Stimulated activated CD4-positive, alpha-beta T cell treated with anti-CD3 and anti-CD28 coated beads, Interleukin-1b, Interleukin-23, amount 100 ng/mL, for 4 hours (primary cell): ENCODE measurements around the gene RCCD1.
"Not testable (repeated sequence)": the region's sequence is repeated elsewhere in the genome, so short reads cannot be mapped to it uniquely, and the experiment has no call there.

Experiments
- DNase-seq, 2 donors: peaks; one replicate each; pipeline ENCODE4 v3.0.0-alpha.2; 2020; ENCODE audit warnings: low read depth in 2 of 2

RCCD1 gene

DNA sequence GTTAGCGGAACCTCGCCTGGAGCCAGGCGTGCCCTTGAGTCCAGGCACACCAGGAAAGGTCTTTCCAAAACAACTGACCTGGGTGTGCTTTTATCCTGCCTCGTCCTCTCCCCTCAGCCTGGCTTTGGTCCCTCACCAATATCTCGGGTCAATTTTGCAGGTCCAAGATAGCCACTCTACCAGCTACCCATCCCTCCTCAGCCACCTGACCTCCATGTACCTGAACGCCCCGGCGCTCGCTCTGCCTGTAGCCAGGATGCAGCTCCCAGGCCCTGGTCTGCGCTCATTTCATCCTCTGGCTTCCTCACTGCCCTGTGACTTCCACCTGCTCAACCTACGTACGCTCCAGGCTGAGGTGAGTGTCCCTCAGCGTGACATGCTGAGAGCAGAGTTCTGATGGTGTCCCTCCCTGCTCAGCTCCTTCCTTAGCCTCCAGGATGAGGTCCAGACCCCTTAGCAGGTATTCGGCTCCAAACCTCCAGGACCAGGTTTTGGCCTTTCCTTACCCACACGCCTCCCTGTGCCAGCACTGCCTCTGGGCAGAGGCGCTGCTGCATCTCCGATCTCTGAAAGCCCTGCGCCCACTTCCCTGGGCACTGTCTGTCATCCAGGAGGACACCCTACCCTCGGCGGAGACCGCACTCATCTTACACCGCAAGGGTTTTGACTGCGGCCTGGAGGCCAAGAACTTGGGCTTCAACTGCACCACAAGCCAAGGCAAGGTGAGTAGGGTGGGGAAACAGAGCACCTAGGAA, 36.5 kb upstream of the RCCD1 start:
- DNase-seq = no peak

DNA sequence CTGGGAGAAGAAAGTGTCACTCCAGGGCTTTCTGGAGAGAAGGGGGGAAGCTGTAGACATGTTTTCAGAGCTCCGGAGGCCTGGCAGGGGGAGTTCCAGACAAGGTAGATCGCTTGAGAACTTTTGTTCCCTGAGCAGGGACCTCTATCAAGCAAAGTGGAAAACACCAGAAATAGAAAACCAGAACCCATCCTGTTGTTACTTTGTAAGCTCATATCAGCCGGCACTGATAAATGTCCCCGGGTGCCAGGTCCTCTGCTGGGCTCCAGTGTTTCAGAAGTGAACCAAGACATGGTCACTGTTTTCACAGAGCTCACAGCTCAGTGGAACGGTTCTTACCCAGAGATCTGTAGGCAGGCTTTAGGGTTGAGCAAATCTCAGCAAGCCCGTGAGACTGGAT, 35.8 kb upstream of the RCCD1 start:
- no peak for DNase-seq

DNA sequence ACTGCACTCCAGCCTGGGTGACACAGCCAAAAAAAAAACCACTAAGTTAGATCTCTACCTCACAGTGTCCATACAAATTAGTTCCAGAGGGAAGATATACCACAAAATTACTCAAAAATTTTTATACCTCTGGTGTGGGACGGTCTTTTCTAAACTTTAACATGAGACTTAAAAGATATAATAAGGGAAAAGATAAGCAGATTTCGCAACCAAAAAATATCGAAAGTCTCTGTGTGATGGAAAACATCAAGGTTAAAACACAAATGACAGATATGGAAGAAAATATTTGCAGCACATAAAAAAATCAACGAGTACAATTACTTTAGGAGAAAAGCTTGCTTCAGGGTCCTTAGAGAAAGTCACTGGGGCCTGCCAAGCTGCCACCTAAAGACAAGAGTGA, 32.8 kb upstream of the RCCD1 start:
- no peak for DNase-seq

DNA sequence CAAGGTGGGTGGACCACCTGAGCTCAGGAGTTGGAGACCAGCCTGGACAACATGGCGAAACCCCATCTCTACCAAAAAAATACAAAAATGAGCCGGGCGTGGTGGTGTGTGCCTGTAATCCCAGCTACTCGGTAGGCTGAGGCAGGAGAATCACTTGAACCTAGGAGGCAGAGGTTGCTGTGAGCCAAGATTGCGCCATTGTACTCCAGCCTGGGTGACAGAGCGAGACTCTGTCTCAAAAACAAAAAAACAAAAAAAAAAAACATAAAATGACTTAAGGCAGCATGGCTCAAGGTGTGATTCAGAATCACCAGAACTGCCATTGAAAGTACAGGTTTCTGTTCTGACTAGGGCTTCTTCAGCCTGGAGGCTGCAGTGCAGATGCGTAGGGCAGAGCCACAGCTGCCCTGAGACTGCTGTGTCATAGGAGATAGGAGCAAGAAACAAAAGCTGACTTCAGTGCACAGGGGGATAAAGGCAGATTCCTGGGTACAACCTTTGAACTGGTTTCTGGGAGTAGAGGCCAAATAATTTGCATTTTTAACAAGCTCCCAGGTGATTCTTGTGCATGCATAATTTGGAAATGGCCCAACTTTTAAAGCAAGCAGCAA, 31.9 kb upstream of the RCCD1 start:
- not testable (repeated sequence) for DNase-seq

DNA sequence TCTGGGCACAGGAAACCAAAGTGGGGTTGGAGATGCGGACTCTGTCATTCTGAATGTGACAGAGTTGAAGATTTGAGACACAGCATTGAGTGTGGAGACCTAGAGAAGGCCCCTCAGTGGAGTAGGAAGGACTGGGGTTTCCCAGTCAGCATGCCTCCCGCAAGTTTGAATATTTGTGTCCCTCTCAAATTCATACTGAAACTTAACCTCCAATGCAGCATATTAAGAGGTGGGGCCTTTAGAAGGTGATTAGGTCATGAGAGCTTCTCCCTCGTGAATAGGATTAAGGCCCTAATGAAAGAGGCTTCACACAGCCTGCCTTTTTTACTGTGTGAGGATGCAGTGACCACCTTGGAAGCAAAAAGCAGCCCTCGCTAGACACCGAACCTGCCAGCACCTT, 30.3 kb upstream of the RCCD1 start:
- no peak for DNase-seq

DNA sequence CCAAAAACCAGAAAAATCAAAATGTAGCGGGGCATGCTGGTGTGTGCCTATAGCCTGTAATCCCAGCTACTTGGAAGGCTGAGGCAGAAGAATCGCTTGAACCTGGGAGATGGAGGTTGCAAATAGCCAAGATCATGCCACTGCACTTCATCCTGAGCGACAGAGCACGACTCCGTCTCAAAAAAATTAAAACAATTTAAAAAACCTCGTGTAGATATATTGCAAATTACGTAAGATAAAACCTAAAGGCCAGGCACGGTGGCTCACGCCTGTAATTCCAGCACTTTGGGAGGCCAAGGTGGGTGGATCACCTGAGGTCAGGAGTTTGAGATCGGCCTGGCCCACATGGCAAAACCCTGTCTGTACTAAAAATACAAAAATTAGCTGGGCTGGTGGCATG, 27.9 kb upstream of the RCCD1 start:
- DNase-seq = not testable (repeated sequence)

DNA sequence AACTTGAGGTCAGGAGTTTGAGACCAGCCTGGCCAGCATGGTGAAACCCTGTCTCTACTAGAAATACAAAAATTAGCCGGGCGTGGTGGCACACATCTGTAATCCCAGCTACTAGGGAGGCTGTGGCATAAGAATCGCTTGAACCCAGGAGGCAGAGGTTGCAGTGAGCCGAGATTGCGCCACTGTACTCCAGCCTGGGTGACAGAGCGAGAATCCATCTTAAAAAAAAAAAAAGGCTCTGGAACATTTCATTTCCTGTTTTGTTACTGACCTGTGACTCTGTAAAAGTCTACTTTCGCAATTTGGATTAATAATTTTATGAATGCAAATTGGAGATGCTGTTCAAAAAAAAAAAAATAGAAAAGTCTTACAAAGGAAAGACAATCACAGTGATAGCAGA, 26.6 kb upstream of the RCCD1 start:
- not testable (repeated sequence) for DNase-seq

DNA sequence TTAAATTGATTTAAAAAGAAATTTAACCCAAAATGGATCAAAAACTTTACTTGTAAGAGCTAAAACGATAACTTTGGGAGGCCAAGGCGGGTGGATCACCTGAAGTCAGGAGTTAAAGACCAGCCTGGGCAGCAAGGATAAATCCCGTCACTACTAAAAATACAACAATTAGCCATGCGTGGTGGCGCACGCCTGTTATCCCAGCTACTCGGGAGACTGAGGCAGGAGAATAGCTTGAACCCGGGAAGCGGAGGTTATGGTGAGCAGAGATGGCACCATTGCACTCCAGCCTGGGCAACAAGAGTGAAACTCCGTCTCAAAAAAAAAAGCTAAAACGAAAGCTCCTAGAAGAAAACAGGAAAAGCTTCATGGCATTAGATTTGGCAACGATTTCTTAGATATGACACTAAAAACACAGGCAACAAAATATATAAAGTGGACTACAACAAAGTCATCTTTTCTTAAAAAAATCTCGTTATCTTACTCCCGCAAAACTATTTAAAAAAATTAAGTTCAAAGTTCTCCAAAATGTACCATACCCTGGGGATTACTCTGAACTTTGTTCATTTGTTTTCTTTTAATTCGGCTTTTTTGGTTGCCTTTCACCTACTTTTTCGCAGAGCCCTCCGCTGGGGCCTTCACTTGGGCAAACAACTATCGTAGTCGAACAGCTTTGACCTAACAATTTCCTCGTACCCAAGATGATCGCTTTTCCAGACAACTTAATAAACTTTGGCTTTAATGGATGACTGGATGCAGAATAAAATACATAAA, 25.3 kb upstream of the RCCD1 start:
- DNase-seq = no peak

DNA sequence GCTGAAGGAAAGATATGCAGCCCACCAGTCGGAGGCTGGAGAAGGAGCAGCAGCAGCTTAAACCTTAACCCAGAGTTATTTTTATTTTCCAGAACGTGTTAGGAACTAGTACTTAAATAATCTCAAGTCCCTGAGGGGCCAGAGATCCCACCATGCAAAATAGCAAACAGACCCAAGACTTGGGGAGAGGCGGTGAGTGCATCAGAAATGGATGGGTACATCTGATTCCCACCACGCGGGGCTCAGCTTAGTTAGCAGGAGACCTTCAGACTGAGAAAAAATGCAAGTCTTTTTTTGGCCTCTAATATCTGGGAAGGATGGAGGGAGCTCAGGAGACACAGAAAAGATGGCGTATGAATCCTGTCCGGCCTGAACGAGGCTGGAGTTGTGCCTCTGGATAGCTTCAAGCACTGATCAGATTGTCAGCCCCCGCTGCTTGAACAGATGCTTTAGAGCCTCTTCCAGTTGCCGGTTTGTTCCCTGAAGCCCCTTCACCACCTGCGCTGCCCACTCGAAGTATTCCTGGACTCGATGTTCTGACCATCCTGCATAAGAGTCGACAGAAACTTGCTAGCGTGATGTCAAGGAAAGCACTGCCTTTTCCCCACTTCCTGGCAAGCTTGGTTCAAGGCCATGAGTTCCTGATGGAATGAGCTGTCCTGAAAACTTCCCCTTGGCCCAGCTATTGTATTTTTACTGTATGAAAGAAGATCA, 23.7 kb upstream of the RCCD1 start:
- DNase-seq = peak in 1 of 2 donors; percentile 12

DNA sequence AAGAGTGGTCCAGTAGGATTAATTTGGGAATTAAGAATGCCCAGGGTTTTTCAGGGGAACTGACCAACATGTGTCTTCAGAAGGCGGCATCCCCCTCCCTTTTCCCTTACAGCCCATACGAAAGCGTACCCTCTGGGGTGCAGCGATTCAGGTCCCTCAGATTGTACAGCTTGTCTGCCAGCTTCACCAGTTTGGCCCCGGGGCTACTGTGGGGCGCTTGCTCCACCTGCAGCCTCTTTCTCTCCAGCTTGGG, 23.2 kb upstream of the RCCD1 start:
- no peak for DNase-seq

DNA sequence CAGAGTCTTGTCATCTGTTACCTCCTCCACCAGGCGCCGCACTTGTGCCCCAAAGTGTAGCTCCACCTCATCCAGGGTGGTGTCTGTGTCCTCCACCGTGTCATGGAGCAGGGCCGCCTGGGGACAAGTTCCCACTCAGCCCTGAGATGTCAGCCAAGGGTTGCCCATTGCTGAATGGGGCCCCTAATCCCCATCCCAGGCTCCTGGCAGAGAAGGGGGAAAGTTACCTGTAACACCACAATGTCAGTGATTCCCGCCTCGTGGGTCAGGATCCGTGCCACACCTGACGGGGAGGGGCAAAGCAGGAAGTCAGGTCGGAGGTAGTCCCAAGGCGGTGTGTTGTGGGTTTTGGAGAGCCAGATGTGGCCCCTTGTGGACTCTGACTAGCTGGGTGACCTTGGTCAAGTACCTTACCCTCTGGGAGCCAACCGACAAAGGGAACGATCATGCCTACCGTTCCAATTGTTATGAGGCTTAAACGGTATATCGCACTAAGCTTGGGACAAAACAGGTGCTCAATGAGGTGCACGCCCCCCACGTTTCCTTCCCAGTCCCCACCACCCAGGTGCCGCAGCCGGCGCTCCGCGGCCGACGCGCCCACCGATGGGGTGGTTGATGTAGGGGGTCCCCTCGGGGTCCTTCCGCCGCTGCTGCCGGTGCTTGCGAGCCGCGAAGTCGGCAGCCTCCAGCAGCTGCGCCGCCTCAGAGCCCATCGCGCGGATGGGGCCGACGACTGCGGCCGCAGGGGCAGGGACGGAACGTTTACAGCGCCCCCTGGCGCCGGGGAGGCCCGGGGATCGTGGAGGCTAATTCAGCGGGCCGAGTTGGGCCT, 22.6 kb upstream of the RCCD1 start, which contains the start of gene HDDC3:
HDDC3 (minus strand) TSS at position 722 of the 832 bp plus-strand sequence; CDS start at position 713, 9 bp downstream.
- DNase-seq = peak; percentile 86 to 95

DNA sequence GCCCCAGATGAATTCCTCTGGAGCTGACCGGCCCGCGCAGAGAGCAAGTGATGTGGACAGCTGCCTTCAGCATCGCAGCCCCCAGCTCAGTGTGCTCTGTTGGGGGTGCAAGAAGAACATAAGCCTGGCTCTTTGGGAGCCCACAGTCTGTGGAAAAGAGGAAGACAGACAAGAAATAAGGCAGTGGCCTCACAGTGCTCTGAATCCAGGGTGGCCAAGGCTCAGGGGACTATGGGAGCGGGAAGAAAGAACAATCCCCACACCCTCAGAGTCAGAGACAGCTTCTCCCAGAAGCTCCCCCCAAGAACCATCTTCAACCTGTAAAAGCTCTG, 22.1 kb upstream of the RCCD1 start:
- no peak for DNase-seq

DNA sequence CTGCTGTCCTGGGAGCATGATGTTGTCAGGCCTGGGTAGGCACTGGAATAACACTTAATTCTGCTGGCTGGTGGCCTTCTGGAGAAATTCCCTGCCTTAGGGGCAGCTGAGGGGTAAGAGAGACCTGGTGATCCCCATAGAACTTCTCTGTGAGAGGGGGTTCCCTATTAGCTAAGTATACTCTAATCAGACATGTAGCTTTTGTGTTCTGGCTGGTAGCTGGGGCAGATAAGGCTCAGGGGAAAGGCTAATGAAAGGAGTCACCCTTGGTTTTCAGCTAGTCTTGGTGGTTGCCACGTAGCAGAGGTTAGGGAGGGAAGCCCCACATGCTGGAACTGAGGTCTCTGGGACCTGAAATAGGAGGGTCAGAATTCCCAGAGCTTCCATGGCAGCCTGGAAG, 21.4 kb upstream of the RCCD1 start:
- DNase-seq = no peak

DNA sequence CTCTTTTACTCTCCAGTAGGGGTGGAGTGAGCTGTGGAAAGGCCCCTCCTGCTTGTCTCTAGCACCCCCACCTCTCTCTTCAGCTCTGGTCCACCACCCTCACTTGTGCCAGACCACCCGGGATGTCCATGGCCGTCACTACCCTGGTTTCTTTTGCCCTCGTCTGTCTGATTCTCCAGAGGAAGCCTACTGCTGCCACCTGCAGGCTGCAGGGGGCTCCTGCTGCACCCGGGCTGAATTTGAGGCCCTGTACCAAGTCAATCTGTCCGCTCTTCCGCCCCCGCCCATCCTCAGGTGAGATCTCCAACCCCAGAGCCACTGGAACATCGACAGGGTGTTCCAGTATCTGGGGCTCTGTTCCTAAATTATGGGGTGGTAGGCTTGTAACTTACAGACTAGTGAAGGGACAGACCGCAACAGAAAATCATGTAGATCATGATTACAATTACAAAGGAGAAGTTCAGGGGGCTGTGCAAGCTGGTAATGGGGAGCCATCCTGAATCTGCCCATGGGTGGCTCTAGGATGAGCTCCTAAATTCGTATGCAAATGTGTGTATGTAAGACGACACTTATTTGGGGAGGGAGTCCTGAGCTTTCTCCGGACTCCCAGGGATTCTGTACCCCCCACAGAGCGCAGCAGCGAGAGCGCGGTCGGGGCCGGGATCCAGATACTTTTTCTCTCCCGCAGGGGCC, 20.3 kb upstream of the RCCD1 start:
- peak; percentile 74 to 77 for DNase-seq

DNA sequence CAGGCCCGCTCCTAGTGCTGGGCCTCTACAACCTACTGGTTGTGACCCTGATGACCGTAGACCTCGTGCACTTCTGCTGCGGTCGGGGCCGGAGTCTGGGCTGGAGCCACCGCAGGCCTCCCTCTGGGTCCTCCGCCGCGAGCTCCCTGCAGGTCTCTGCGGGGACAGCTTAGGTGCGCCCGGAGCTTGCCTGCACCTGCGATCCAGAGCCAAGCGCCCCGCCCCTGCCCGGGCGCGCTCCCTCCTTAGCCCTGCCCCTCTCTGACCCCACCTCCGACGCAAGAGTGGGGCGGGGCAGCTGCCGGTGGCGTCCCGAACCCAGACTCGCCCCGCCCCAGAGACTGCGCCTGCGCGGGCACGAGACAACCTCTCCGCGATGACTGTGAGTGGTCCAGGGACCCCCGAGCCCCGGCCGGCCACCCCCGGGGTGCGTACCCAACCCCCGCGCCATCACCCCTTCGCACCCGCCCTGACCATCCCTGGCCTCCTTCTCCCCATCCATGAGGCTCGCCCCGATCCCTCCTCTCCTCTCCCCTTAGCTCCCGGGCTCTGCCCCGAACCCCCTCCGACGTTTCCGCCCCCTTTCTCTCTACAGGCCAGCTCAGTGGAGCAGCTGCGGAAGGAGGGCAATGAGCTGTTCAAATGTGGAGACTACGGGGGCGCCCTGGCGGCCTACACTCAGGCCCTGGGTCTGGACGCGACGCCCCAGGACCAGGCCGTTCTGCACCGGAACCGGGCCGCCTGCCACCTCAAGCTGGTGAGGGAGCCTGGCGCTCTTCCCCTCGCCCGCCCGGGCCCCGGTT, 19.5 kb upstream of the RCCD1 start, which contains the start of gene UNC45A:
UNC45A (plus strand) TSS at position 337 of the 803 bp plus-strand sequence; CDS start at position 377, 40 bp downstream.
- DNase-seq = peak; percentile 94 to 98

DNA sequence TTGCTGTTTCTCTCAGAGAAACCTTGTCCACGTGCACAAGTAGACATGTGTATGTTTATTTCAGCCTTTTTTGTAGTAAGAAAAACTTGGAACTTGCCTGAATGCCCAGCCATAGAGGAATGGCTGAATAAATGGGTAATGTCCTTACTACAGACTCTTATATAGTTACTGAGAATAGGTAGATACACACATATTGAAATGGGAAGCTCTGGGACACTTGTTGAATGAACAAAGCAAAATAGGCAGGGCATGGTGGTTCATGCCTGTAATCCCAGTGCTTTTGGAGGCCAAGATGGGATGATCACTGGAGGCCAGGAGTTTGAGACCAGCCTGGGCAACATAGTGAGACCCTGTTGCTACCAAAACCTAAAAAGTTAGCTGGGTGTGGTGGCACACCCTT, 17.9 kb upstream of the RCCD1 start:
- no peak for DNase-seq

DNA sequence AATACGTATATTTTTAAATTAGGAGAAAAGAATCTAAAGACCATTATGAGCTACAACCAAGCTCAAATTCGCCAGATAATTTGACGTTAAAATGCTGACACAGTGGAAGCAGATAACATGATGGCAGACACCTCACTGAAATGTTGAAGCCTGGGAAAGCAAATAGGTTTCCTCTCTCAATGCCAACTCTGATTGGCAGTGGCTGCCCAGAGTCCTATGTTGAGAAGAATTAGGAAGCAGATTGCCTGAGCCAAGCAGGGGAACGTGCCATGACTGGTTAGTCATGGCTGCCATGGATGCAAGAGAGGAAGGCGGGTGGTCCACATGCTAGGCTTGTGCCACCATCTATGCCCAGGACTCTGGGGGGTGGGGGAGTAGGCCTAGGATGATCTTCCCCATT, 16.4 kb upstream of the RCCD1 start:
- DNase-seq = no peak

DNA sequence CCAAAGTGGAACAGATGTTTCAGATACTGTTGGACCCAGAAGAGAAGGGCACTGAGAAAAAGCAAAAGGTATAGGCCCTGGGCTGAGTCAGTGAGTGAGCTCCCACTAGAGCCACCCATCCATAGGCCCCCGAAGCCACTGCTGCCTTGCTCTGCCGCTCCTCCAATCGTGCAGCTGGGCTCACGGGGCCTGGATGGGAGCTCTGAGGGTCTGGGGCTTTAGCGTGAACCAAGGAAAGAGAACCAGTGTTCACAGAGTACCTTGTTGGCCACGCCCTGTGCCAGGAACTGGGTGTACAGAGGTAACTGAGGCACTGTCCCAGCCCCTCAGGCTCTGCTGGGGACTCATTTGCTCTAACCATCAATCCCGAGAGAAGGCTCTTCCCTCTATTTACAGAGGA, 14.9 kb upstream of the RCCD1 start:
- DNase-seq = no peak

DNA sequence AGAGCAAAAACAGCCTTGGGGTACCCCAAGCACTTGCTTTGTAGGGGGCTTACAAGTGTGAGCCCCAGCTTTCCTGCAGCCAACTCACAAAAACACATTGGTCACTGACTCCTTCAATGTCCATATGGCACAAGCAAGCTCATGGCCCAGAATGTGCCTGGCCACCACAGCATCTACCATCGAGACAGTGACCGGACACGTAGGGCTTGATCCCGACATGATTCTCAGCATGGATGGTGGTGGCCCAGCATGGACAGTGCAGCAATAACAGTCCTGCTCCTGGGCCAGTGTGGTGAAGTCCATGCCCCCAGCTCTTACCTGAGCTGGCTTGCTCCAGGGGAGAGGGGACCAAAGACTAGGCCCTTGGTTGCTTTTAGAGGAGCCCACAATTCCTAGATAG, 13.6 kb upstream of the RCCD1 start:
- no peak for DNase-seq
